ENCODE measurements around the gene SPATA1. TPM values are rescaled to one million over a fixed set of nuclear protein-coding genes. Genes with fewer than 3 reads are reported as not detected.

The SPATA1 gene
- total and polyA plus RNA-seq, 9 of the 15 experiments (the other 6 are each of a cell fraction or from before 2014, with no cell fraction given), result 0.79 to 2.9 (median 1.5) TPM

DNA sequence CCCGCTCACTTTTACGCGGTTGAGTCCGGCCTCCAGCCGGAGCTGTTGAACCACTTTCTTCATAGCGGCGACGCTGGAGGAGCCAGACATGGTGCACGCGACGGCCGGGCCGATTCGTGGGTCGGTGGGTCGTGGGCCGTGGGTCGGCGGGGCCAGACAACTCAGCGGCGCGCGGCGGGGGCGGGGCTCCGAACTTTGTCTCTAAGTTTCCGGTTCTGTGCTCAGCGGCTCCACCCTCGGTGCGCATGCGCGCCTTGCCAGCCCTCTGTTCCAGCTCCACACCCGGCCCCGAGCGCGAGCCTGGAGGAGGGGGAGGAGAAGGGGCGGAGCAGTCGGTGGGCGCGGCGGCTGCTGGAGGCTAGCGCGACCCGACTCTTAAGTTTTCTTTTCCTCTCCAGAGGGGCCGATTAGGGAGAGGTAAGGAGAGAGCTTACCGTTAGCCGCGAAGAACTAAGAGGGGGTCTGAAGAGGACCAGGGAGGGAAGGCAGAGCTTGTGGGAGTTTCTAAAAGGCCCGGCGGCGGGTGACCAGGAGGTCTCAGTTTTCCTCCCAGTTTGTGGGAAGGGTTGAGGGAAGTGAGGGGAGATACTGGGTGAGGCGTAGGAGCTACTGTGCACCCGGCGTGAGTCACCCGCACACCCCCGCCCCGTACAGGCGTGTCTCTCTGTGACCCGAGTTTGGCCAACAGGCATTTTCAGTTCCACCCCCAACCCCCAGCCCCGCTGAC, at the start of gene SPATA1, which contains the start of gene GNG5 (continued):
- TF ChIP-seq, protein P1, sequence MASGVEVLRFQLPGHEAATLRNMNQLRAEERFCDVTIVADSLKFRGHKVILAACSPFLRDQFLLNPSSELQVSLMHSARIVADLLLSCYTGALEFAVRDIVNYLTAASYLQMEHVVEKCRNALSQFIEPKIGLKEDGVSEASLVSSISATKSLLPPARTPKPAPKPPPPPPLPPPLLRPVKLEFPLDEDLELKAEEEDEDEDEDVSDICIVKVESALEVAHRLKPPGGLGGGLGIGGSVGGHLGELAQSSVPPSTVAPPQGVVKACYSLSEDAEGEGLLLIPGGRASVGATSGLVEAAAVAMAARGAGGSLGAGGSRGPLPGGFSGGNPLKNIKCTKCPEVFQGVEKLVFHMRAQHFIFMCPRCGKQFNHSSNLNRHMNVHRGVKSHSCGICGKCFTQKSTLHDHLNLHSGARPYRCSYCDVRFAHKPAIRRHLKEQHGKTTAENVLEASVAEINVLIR (CRISPR knock-in tag; IDR thresholded peaks at IDR 0.05), result peak; percentile 25; the same call in 1 of the 2 replicates
- TF ChIP-seq MED1 (CRISPR knock-in tag; IDR thresholded peaks at IDR 0.05; ENCODE audit: borderline replicate concordance) (no peak), FOXK1 (CRISPR knock-in tag; IDR thresholded peaks at IDR 0.05; ENCODE audit: borderline replicate concordance) (no peak), ZNF436 (CRISPR knock-in tag; IDR thresholded peaks at IDR 0.05) (0 out of 2 replicates have a peak, but pooled peaks have one; percentile 24), ZNF696 (CRISPR knock-in tag; conservative IDR thresholded peaks at IDR 0.05) (no peak), BMI1 (IDR thresholded peaks at IDR 0.05; ENCODE audit: low read length) (no peak), ZNF263 (CRISPR knock-in tag; IDR thresholded peaks at IDR 0.05; ENCODE audit: borderline replicate concordance) (peak; percentile 13; the same call in 1 of the 2 replicates), PHF20 (IDR thresholded peaks at IDR 0.05; ENCODE audit: partially characterized antibody) (no peak), KLF16 (IDR thresholded peaks at IDR 0.05) (peak; percentile 50; the same call in 1 of the 2 replicates), SRSF7 (optimal IDR thresholded peaks at IDR 0.05; ENCODE audit: low read depth, low read length) (no peak), BRD4 (IDR thresholded peaks at IDR 0.05) (0 out of 2 replicates have a peak, but pooled peaks have one; percentile 27), SIN3A (IDR thresholded peaks at IDR 0.05; ENCODE audit: borderline replicate concordance in 2 of 2, control insufficient read depth in 1 of 2, low read depth in 2 of 2, low read length in 2 of 2) (peak in 1 of 2 experiments; percentile 82; a peak in 1 of 4 replicates), GTF2E2 (tag; IDR thresholded peaks at IDR 0.05) (peak; percentile 57; the same call in 1 of the 2 replicates), RAD21 (CRISPR knock-in tag; conservative IDR thresholded peaks at IDR 0.05 in 1 of 2, IDR thresholded peaks at IDR 0.05 in 1 of 2) (peak in 1 of 2 experiments; percentile 27; a peak in 2 of 4 replicates), ZBED1 (IDR thresholded peaks at IDR 0.05) (no peak), POLR2H (tag; IDR thresholded peaks at IDR 0.05; ENCODE audit: low read depth) (peak; percentile 91), ZNF197 (CRISPR knock-in tag; IDR thresholded peaks at IDR 0.05; ENCODE audit: low read depth) (no peak), SMAD1 (IDR thresholded peaks at IDR 0.05; ENCODE audit: low read depth, low read length, partially characterized antibody) (peak; percentile 35), SUPT5H (IDR thresholded peaks at IDR 0.05) (peak; percentile 94), BCL6 (CRISPR knock-in tag; IDR thresholded peaks at IDR 0.05) (no peak), BHLHE40 (IDR thresholded peaks at IDR 0.05; ENCODE audit: low read length) (peak; percentile 86), ZBTB8A (IDR thresholded peaks at IDR 0.05; ENCODE audit: partially characterized antibody) (no peak), FOXP1 (CRISPR knock-in tag; IDR thresholded peaks at IDR 0.05) (peak; percentile 79; the same call in 1 of the 2 replicates)
- TF ChIP-seq, protein P2, sequence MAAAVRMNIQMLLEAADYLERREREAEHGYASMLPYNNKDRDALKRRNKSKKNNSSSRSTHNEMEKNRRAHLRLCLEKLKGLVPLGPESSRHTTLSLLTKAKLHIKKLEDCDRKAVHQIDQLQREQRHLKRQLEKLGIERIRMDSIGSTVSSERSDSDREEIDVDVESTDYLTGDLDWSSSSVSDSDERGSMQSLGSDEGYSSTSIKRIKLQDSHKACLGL (CRISPR knock-in tag; IDR thresholded peaks at IDR 0.05; ENCODE audit: borderline replicate concordance, poor library complexity, severe bottlenecking), result no peak
- TF ChIP-seq, protein P3, sequence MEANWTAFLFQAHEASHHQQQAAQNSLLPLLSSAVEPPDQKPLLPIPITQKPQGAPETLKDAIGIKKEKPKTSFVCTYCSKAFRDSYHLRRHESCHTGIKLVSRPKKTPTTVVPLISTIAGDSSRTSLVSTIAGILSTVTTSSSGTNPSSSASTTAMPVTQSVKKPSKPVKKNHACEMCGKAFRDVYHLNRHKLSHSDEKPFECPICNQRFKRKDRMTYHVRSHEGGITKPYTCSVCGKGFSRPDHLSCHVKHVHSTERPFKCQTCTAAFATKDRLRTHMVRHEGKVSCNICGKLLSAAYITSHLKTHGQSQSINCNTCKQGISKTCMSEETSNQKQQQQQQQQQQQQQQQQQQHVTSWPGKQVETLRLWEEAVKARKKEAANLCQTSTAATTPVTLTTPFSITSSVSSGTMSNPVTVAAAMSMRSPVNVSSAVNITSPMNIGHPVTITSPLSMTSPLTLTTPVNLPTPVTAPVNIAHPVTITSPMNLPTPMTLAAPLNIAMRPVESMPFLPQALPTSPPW (CRISPR knock-in tag; IDR thresholded peaks at IDR 0.05), result peak; percentile 92
